ENCODE results near the gene SS18L1. TPM values are rescaled to one million over a fixed set of nuclear protein-coding genes. Genes with fewer than 3 reads are reported as not detected.
"Not testable (repeated sequence)": the region's sequence is repeated elsewhere in the genome, so short reads cannot be mapped to it uniquely, and the experiment has no call there.

SS18L1 gene
- total and polyA plus RNA-seq, 9 donors: 11.2 to 17.3 (median 14.4) TPM

DNA sequence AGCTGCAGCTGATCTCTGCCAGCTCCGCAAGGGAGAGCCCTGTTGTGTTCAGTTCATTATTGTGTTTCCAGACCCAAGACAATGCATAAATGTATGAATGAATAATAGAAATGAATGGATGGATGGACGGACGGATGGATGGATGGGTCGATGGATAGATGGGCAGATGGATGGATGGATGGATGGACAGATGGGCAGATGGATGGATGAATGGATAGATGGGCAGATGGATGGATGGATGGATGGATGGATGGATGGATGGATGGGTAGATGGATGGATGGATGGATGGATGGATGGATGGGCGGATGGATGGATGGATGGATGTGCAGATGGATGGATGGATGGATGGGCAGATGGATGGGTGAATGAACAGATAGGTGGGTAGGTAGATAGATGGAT lies 38.0 kb upstream of the SS18L1 start:
- peaks cover 28% of the 10 kb centered on the region for H3K9me3 ChIP-seq (replicated peaks; ENCODE audit: control insufficient read depth, low read depth, low read length)
- DNase-seq: no peak
- WGBS (ENCODE audit: insufficient coverage): 92% methylated on average over 5 of the region's 5 CpGs

DNA sequence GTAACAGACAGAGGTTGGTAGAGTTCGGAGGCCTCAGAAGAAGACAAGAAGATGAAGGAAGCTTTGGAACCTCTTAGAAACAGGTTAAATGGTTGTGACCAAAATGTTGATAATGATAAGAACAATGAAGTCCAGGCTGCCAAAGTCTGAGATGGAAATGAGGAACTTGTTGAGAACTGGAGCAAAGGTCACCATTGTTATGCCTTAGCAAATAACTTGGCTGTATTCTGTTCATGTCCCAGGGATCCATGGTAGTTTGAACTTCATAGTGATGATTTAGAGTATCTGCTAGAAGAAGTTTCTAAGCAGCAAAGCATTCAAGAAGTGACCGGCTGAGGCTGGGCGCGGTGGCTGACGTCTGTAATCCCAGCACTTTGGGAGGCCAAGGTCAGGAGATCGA lies 32.4 kb upstream of the SS18L1 start:
- Histone ChIP-seq H3K9me3 (replicated peaks; ENCODE audit: control insufficient read depth, low read depth, low read length) (peaks cover 20% of the 10 kb centered on the region), H3K4me1 (ENCODE audit: control insufficient read depth, insufficient read depth, low read length) (no peaks in the 10 kb centered on the region), H3K27ac (ENCODE audit: low read length) (no peak overlapping the region), H3K4me3 (ENCODE audit: low read length) (no peak overlapping the region), H3K36me3 (ENCODE audit: control insufficient read depth, insufficient read depth, low read length) (no peaks in the 10 kb centered on the region), H3K27me3 (ENCODE audit: control insufficient read depth, insufficient read depth, low read length) (peaks cover 20% of the 10 kb centered on the region)
- DNase-seq: no peak
- WGBS (ENCODE audit: insufficient coverage): 93% methylated on average over 1 of the region's 6 CpGs

More for the DNA sequence above, 38.0 kb upstream of the SS18L1 start:
- Histone ChIP-seq H3K4me3 (ENCODE audit: low read length) (no peak overlapping the region), H3K27me3 (ENCODE audit: control insufficient read depth, insufficient read depth, low read length) (peaks cover 4% of the 10 kb centered on the region), H3K27ac (ENCODE audit: low read length) (no peak overlapping the region), H3K4me1 (ENCODE audit: control insufficient read depth, insufficient read depth, low read length) (peaks cover 5% of the 10 kb centered on the region), H3K36me3 (ENCODE audit: control insufficient read depth, insufficient read depth, low read length) (no peaks in the 10 kb centered on the region)

DNA sequence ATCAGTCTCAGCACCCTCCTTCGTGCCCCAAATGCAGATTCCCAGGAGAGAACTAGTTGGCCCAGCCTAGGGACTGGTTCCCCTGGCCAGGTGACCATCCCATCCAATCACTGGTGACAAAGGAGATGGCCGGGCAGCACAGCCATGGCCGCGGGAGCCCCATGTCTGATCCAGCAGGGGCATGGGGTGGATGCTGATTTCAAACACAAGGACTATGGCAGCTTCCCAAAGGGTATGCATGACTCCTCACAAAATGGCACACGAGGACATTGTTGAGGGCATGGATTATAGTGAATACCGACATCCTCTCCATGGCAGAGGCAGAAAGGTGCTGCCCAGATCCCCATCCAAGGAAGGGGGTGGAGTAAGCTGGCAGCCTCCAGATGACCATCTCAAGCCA lies 31.2 kb upstream of the SS18L1 start:
- WGBS (ENCODE audit: insufficient coverage): 83% methylated on average over 1 of the region's 6 CpGs
- Histone ChIP-seq H3K27me3 (ENCODE audit: control insufficient read depth, insufficient read depth, low read length) (peaks cover 31% of the 10 kb centered on the region), H3K4me3 (ENCODE audit: low read length) (no peak overlapping the region), H3K9me3 (replicated peaks; ENCODE audit: control insufficient read depth, low read depth, low read length) (peaks cover 17% of the 10 kb centered on the region), H3K27ac (ENCODE audit: low read length) (no peak overlapping the region), H3K36me3 (ENCODE audit: control insufficient read depth, insufficient read depth, low read length) (no peaks in the 10 kb centered on the region), H3K4me1 (ENCODE audit: control insufficient read depth, insufficient read depth, low read length) (peaks cover 5% of the 10 kb centered on the region)
- no peak for DNase-seq

DNA sequence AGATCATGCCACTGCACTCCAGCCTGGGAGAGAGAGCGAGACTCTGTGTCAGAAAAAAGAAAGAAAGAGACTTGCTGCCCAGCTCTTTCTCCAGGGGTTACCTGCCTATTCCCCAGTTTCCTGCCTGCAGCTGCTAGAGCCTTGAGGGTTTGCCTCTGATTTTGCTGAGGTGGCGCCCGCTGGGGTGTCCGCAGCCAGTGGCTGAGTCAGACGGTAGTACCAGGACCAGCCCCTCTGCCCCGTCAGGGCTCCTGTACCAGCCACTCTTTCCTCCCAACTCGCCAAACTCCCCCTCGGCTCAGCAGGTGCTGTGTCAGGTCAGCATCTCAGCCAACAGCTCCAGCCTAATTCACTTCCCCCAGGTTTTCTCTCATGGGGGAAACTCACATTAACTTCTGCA lies 28.7 kb upstream of the SS18L1 start:
- Histone ChIP-seq H3K27me3 (ENCODE audit: control insufficient read depth, insufficient read depth, low read length) (peaks cover 47% of the 10 kb centered on the region), H3K36me3 (ENCODE audit: control insufficient read depth, insufficient read depth, low read length) (no peaks in the 10 kb centered on the region), H3K27ac (ENCODE audit: low read length) (no peak overlapping the region), H3K4me1 (ENCODE audit: control insufficient read depth, insufficient read depth, low read length) (peaks cover 28% of the 10 kb centered on the region), H3K9me3 (replicated peaks; ENCODE audit: control insufficient read depth, low read depth, low read length) (peaks cover 4% of the 10 kb centered on the region), H3K4me3 (ENCODE audit: low read length) (no peak overlapping the region)
- WGBS (ENCODE audit: insufficient coverage): 33% methylated on average over 8 of the region's 8 CpGs
- DNase-seq: no peak

DNA sequence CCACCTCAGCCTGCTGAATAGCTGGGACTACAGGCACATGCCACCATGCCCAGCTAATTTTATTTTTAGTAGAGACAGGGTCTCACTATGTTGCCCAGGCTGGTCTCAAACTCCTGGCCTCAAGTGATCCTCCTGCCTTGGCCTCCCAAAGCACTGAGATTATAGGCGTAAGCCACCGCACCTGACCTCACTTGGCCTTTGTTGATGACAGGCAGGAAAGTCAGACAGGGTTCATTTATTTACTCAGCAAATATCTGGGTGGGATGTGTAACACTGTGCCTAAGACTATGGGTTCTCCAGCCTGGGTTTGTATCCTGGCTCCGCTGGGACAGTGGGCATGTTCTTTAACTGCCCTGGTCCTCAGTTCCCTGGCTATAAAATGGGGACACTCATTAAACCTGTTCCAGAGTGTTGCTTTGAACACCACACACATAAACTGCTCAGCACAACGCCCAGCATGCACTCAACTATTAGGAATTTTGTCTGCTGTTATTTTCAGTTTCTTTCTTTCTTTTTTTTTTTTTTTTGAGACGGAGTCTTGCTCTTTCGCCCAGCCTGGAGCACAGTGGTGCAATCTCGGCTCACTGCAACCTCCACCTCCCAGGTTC lies 27.7 kb upstream of the SS18L1 start:
- H3K4me3 ChIP-seq (ENCODE audit: low read length); H3K27ac ChIP-seq (ENCODE audit: low read length); H3K36me3 ChIP-seq (ENCODE audit: control insufficient read depth, insufficient read depth, low read length); DNase-seq; H3K9me3 ChIP-seq (replicated peaks; ENCODE audit: control insufficient read depth, low read depth, low read length): not testable (repeated sequence)
- Histone ChIP-seq H3K27me3 (ENCODE audit: control insufficient read depth, insufficient read depth, low read length) (peaks cover 47% of the 10 kb centered on the region), H3K4me1 (ENCODE audit: control insufficient read depth, insufficient read depth, low read length) (peaks cover 38% of the 10 kb centered on the region)
- WGBS (ENCODE audit: insufficient coverage): 86% methylated on average over 1 of the region's 7 CpGs

DNA sequence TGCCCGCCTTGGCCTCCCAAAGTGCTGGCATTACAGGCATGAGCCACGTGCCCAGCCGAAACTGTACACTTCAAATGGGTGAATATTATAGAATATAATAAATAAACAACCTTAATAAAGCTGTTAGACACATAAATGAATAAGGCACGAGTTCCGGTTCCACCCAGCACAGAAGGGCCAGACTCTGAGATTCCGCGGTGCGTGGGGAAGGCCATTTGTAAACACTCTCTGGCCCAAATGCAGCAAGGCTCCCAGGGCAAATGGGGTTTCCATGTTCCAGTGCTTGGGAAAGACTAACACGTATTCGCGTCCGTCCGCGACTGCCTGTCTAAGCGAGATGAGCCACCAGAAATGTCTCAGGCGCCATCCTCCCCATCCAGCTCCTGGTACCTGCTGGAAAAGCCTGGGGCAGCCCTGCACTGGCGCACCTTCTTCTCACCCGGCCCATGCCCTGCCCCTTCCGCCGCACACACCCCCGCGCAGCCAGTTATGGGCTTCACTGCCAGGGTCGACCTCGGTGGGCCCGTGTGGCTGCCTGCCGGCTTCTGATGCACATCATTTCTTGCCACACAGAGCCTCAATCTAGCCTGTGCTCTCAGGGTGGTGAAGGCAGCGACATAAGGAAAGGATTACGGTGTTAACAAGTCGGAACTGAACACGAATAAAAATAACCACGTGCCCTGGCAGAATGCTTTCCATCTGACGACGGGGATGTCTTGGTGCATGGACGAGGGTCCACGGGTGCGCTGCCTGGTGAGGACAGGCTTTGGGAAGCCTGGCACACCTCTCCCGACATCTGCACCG lies 26.8 kb upstream of the SS18L1 start:
- 75% methylated on average over 32 of the region's 38 CpGs for WGBS (ENCODE audit: insufficient coverage)
- Histone ChIP-seq H3K36me3 (ENCODE audit: control insufficient read depth, insufficient read depth, low read length) (no peaks in the 10 kb centered on the region), H3K4me3 (ENCODE audit: low read length) (no peak overlapping the region), H3K27me3 (ENCODE audit: control insufficient read depth, insufficient read depth, low read length) (peaks cover 47% of the 10 kb centered on the region), H3K4me1 (ENCODE audit: control insufficient read depth, insufficient read depth, low read length) (peaks cover 43% of the 10 kb centered on the region), H3K27ac (ENCODE audit: low read length) (no peak overlapping the region), H3K9me3 (replicated peaks; ENCODE audit: control insufficient read depth, low read depth, low read length) (no peaks in the 10 kb centered on the region)
- no peak for DNase-seq

DNA sequence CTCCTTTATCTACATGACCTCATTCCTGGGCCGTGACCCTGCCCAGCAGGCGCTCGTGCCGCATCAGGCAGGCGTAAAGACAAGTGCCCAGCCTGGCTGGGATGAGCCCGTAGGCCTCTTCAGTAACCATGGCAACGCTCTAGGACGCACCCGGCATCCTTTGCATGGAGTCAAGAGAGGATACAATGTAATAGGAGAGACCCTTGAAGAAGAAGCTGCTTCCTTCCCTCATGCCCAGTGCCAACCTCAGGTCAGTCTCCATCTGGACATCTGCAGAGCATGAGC lies 26.3 kb upstream of the SS18L1 start:
- WGBS (ENCODE audit: insufficient coverage): 34% methylated on average over 6 of the region's 9 CpGs
- no peak for DNase-seq
- Histone ChIP-seq H3K4me3 (ENCODE audit: low read length) (no peak overlapping the region), H3K36me3 (ENCODE audit: control insufficient read depth, insufficient read depth, low read length) (no peaks in the 10 kb centered on the region), H3K9me3 (replicated peaks; ENCODE audit: control insufficient read depth, low read depth, low read length) (no peaks in the 10 kb centered on the region), H3K27ac (ENCODE audit: low read length) (no peak overlapping the region), H3K4me1 (ENCODE audit: control insufficient read depth, insufficient read depth, low read length) (peaks cover 43% of the 10 kb centered on the region), H3K27me3 (ENCODE audit: control insufficient read depth, insufficient read depth, low read length) (peaks cover 47% of the 10 kb centered on the region)

DNA sequence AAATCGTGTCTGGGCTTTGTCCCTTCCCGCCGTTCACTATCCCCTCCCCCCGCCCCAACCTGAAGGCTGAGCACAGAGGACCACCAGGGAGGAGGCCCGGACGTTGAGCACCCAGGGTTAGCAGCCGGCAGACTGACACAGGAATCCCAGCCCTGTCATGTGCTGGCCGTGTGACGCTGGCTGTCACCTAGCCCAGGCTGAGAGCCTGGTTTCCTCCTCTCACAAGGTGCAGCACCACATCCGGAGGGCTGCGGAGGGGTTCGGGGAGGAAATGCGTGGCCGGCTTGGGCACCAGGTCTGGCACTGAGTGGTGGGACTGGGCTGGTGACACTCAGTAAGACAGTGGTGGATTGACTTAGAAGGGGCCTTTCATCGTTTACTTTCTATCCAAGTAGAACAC lies 25.9 kb upstream of the SS18L1 start:
- Histone ChIP-seq H3K4me1 (ENCODE audit: control insufficient read depth, insufficient read depth, low read length) (peaks cover 43% of the 10 kb centered on the region), H3K9me3 (replicated peaks; ENCODE audit: control insufficient read depth, low read depth, low read length) (no peaks in the 10 kb centered on the region), H3K27me3 (ENCODE audit: control insufficient read depth, insufficient read depth, low read length) (peaks cover 45% of the 10 kb centered on the region), H3K4me3 (ENCODE audit: low read length) (no peak overlapping the region), H3K27ac (ENCODE audit: low read length) (no peak overlapping the region), H3K36me3 (ENCODE audit: control insufficient read depth, insufficient read depth, low read length) (no peaks in the 10 kb centered on the region)
- WGBS (ENCODE audit: insufficient coverage): 37% methylated on average over 13 of the region's 15 CpGs
- DNase-seq: no peak

DNA sequence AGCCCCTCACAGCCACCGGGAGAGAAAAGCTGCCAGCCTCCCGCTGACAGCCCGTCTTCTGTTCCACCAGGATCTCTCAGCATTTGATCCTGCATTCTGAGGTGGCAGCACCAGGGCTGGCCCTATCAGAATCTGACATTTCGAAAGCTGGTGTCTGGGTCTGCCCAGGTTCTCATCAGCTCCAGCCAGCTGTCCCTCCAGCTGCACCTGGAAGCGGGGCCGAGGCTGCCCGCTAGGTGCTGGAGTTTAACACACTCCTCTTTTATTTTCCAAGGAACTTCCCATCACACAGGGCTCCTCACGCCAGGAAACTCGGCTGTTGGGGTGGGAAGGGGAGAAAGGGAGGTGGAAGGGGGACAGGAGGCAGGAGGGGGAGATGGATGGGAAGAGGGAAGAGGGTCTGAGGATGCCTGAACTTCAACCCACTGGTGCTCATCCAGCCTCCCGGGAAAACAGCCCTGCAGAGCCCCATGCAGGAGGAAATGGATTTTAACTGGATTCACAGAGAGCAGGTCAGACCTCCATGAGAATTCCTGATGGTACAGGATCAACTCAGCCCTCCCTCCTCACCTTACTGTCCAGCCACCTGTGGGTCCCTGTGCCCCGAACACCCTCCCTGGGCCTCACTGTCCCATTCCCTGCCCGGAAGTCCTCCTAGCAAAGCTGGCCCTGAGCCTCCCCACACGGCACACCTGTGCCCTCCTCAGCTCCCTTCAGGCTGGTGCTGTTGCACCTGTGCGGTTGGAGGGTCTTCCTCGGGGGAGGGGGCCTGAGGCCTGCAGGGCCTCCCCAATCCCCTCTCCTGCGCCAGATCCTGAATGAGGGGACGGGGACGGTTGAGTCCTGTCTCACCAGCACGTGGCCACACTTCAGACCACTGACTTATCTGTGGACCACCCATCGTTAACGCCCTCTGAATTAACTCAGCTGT lies 25.2 kb upstream of the SS18L1 start:
- no peaks in the 10 kb centered on the region for H3K9me3 ChIP-seq (replicated peaks; ENCODE audit: control insufficient read depth, low read depth, low read length)
- peak overlapping the region; percentile 67 for H3K27ac ChIP-seq (ENCODE audit: low read length)
- DNase-seq: no peak
- no peak overlapping the region for H3K4me3 ChIP-seq (ENCODE audit: low read length)
- WGBS (ENCODE audit: insufficient coverage): 50% methylated on average over 15 of the region's 21 CpGs
- no peaks in the 10 kb centered on the region for H3K36me3 ChIP-seq (ENCODE audit: control insufficient read depth, insufficient read depth, low read length)
- H3K27me3 ChIP-seq (ENCODE audit: control insufficient read depth, insufficient read depth, low read length): peaks cover 39% of the 10 kb centered on the region
- H3K4me1 ChIP-seq (ENCODE audit: control insufficient read depth, insufficient read depth, low read length): peaks cover 45% of the 10 kb centered on the region

DNA sequence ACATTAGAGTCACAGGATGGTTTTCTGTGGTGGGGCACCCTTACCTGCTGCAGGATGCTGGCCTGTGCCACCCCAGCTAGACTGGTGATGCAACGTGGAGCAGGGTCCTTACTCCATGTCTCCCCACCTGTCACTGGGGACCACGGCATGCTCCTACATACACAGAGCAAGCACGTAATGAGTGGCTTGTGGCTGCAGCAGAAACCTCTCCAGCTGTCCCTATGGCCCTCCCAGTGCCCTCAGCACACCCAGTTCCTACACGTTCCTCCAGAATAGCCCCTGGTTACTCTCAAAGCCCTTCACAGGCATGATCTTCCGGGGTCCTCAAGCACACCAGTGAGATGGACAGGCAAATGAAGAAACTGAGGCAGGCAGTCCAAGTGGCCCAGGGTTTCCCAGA lies 24.5 kb upstream of the SS18L1 start:
- Histone ChIP-seq H3K4me1 (ENCODE audit: control insufficient read depth, insufficient read depth, low read length) (peaks cover 53% of the 10 kb centered on the region), H3K36me3 (ENCODE audit: control insufficient read depth, insufficient read depth, low read length) (peaks cover 3% of the 10 kb centered on the region), H3K9me3 (replicated peaks; ENCODE audit: control insufficient read depth, low read depth, low read length) (no peaks in the 10 kb centered on the region), H3K27ac (ENCODE audit: low read length) (peak overlapping the region; percentile 95), H3K27me3 (ENCODE audit: control insufficient read depth, insufficient read depth, low read length) (peaks cover 38% of the 10 kb centered on the region), H3K4me3 (ENCODE audit: low read length) (no peak overlapping the region)
- peak; percentile 52 for DNase-seq
- 57% methylated on average over 4 of the region's 5 CpGs for WGBS (ENCODE audit: insufficient coverage)
